Measurements from ENCODE around the gene PHLPP1. TPM values are rescaled to one million over a fixed set of nuclear protein-coding genes. Genes with fewer than 3 reads are reported as not detected.

PHLPP1 gene
- total and polyA plus RNA-seq, 9 of the 15 experiments (the other 6 are each of a cell fraction or from before 2014, with no cell fraction given) = 0.56 to 9.0 (median 4.5) TPM

GRCh38 chr18:62715759-62716615 is 646 bp downstream of the PHLPP1 start (continued):
- TF ChIP-seq GTF2F1 (IDR thresholded peaks at IDR 0.05; ENCODE audit: low read depth, low read length) = no peak
- no peak for TF ChIP-seq ZSCAN32 (CRISPR knock-in tag; IDR thresholded peaks at IDR 0.05)
- no peak for TF ChIP-seq GATA2 (CRISPR knock-in tag; IDR thresholded peaks at IDR 0.05)
- TF ChIP-seq KDM5B (IDR thresholded peaks at IDR 0.05; ENCODE audit: insufficient replicate concordance, low read depth, low read length) = peak; percentile 22
- 0 out of 4 replicates have a peak, but pooled peaks of 1 of the 2 experiments have one; percentile 22 for TF ChIP-seq MAZ (CRISPR knock-in tag; conservative IDR thresholded peaks at IDR 0.05 in 1 of 2, IDR thresholded peaks at IDR 0.05 in 1 of 2)
- TF ChIP-seq ZBTB7A (IDR thresholded peaks at IDR 0.05; ENCODE audit: borderline replicate concordance, control insufficient read depth, low read depth, low read length) = peak; percentile 28; the same call in 1 of the 2 replicates
- no peak for TF ChIP-seq ZNF324 (CRISPR knock-in tag; IDR thresholded peaks at IDR 0.05)
- TF ChIP-seq, protein P1, sequence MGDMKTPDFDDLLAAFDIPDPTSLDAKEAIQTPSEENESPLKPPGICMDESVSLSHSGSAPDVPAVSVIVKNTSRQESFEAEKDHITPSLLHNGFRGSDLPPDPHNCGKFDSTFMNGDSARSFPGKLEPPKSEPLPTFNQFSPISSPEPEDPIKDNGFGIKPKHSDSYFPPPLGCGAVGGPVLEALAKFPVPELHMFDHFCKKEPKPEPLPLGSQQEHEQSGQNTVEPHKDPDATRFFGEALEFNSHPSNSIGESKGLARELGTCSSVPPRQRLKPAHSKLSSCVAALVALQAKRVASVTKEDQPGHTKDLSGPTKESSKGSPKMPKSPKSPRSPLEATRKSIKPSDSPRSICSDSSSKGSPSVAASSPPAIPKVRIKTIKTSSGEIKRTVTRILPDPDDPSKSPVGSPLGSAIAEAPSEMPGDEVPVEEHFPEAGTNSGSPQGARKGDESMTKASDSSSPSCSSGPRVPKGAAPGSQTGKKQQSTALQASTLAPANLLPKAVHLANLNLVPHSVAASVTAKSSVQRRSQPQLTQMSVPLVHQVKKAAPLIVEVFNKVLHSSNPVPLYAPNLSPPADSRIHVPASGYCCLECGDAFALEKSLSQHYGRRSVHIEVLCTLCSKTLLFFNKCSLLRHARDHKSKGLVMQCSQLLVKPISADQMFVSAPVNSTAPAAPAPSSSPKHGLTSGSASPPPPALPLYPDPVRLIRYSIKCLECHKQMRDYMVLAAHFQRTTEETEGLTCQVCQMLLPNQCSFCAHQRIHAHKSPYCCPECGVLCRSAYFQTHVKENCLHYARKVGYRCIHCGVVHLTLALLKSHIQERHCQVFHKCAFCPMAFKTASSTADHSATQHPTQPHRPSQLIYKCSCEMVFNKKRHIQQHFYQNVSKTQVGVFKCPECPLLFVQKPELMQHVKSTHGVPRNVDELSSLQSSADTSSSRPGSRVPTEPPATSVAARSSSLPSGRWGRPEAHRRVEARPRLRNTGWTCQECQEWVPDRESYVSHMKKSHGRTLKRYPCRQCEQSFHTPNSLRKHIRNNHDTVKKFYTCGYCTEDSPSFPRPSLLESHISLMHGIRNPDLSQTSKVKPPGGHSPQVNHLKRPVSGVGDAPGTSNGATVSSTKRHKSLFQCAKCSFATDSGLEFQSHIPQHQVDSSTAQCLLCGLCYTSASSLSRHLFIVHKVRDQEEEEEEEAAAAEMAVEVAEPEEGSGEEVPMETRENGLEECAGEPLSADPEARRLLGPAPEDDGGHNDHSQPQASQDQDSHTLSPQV (IDR thresholded peaks at IDR 0.05) = peak; percentile 58
- TF ChIP-seq CXXC5 (CRISPR knock-in tag; IDR thresholded peaks at IDR 0.05) = peak; percentile 33
- no peak for TF ChIP-seq SMAD1 (IDR thresholded peaks at IDR 0.05; ENCODE audit: low read depth, low read length, partially characterized antibody)
- TF ChIP-seq ZNF398 (CRISPR knock-in tag; IDR thresholded peaks at IDR 0.05) = no peak
- TF ChIP-seq PCBP1 (IDR thresholded peaks at IDR 0.05; ENCODE audit: low read depth, low read length, poor library complexity, severe bottlenecking) = no peak
- TF ChIP-seq PYGO2 (tag; IDR thresholded peaks at IDR 0.05) = no peak
- TF ChIP-seq ZNF277 (CRISPR knock-in tag; IDR thresholded peaks at IDR 0.05; ENCODE audit: borderline replicate concordance) = no peak
- TF ChIP-seq CHD1 (IDR thresholded peaks at IDR 0.05; ENCODE audit: low read length) = peak; percentile 53
- no peak for TF ChIP-seq KDM1A (IDR thresholded peaks at IDR 0.05)
